K562 (cell line): ENCODE data around the gene TXN2. TPM values are rescaled to one million over a fixed set of nuclear protein-coding genes. Genes with fewer than 3 reads are reported as not detected.

Source experiments
- ATF6 ChIP-seq: sonication (generic); formaldehyde crosslinking; IDR thresholded peaks from 2 replicates; pipeline ENCODE4 v1.4.0; 2020; ENCODE audit warnings: mild to moderate bottlenecking, missing genetic modification reagents
- BHLHE40 ChIP-seq: IDR thresholded peaks from 2 replicates; pipeline ENCODE4 v1.6.1; 2011; ENCODE audit warnings: low read length, improper control_type of control experiment
- CCNT2 ChIP-seq: IDR thresholded peaks from 2 replicates; pipeline ENCODE4 v1.6.1; 2011; ENCODE audit warnings: borderline replicate concordance, low read depth, mild to moderate bottlenecking, moderate library complexity, mixed read lengths, low read length; ENCODE audit not compliant: insufficient read length; ENCODE audit errors: extremely low read depth
- DACH1 ChIP-seq: fragments of 450-650 bp; IDR thresholded peaks from 2 replicates; pipeline ENCODE4 v1.6.1; 2018; ENCODE audit not compliant: partially characterized antibody
- GTF2A2 ChIP-seq: IDR thresholded peaks from 2 replicates; pipeline ENCODE4 v1.6.1; 2016; ENCODE audit warnings: mild to moderate bottlenecking, missing genetic modification characterization, missing compliant biosample characterization
- KAT7 ChIP-seq: sonication (generic); formaldehyde crosslinking; IDR thresholded peaks from 2 replicates; pipeline ENCODE4 v1.8.0; 2022; ENCODE audit warnings: missing genetic modification reagents, mild to moderate bottlenecking, borderline replicate concordance
- MYC ChIP-seq, 2 experiments: fragments of 250-450 bp in 1 of 2; sonication (Bioruptor Pico) in 1 of 2; IDR thresholded peaks; 2 replicates each; pipeline versions ENCODE4 v1.5.1 to v1.6.1; 2012 to 2021; ENCODE audit warnings: low read depth in 2 of 2, borderline replicate concordance in 1 of 2, improper control_type of control experiment in 1 of 2, low read length in 1 of 2, mild to moderate bottlenecking in 1 of 2, moderate library complexity in 1 of 2
- NR2C2 ChIP-seq, 2 experiments: fragments of 200-800 bp in 1 of 2; sonication (Bioruptor generic) in 1 of 2; sonication (generic) in 1 of 2; formaldehyde crosslinking in 1 of 2; IDR thresholded peaks; 2 replicates each; pipeline versions ENCODE4 v1.6.1 to v1.8.0; 2016 to 2022; ENCODE audit warnings: mild to moderate bottlenecking in 1 of 2, missing compliant biosample characterization in 1 of 2, missing genetic modification characterization in 1 of 2, missing genetic modification reagents in 1 of 2
- POLR2G ChIP-seq: fragments of 200-400 bp; formaldehyde crosslinking; IDR thresholded peaks from 2 replicates; pipeline ENCODE4 v1.6.1; 2017; ENCODE audit warnings: low read depth, mild to moderate bottlenecking, antibody characterized with exemption, low read length, moderate library complexity
- RBM34 ChIP-seq: fragments of 200-400 bp; formaldehyde crosslinking; IDR thresholded peaks from 2 replicates; pipeline ENCODE4 v1.6.1; 2018; ENCODE audit warnings: low read length, borderline replicate concordance; ENCODE audit not compliant: insufficient read depth
- SUPT5H ChIP-seq: fragments of 450-650 bp; IDR thresholded peaks from 2 replicates; pipeline ENCODE4 v1.6.1; 2016
- TCF7 ChIP-seq: sonication (generic); IDR thresholded peaks from 2 replicates; pipeline ENCODE4 v1.6.1; 2016; ENCODE audit warnings: antibody characterized with exemption, borderline replicate concordance
- ZNF280B ChIP-seq: fragments of 250-450 bp; sonication (Bioruptor Pico); IDR thresholded peaks from 2 replicates; pipeline ENCODE4 v1.5.1; 2021; ENCODE audit warnings: mild to moderate bottlenecking
- ZNF444 ChIP-seq: fragments of 250-450 bp; sonication (Bioruptor Pico); IDR thresholded peaks from 2 replicates; pipeline ENCODE4 v1.4.0; 2020; ENCODE audit warnings: mild to moderate bottlenecking, moderate library complexity
- ZNF551 ChIP-seq: fragments of 250-450 bp; sonication (Bioruptor Pico); IDR thresholded peaks from 2 replicates; pipeline ENCODE4 v1.5.0; 2021; ENCODE audit warnings: mild to moderate bottlenecking, moderate library complexity
- ZNF639 ChIP-seq, 2 experiments: fragments of 200-800 bp in 1 of 2; sonication (Bioruptor generic) in 1 of 2; sonication (generic) in 1 of 2; formaldehyde crosslinking in 1 of 2; IDR thresholded peaks in 1 of 2; conservative IDR thresholded peaks in 1 of 2; 2 replicates each; pipeline versions ENCODE4 v1.5.0 to v1.6.1; 2016 to 2020; ENCODE audit warnings: missing compliant biosample characterization in 1 of 2, missing genetic modification characterization in 1 of 2, missing genetic modification reagents in 1 of 2
- ZNF780A ChIP-seq: fragments of 250-450 bp; sonication (Bioruptor Pico); IDR thresholded peaks from 2 replicates; pipeline ENCODE4 v1.5.0; 2021; ENCODE audit warnings: mild to moderate bottlenecking
- ZNF785 ChIP-seq: fragments of 250-450 bp; sonication (Bioruptor Pico); IDR thresholded peaks from 2 replicates; pipeline ENCODE4 v1.4.0; 2020; ENCODE audit warnings: mild to moderate bottlenecking
- polyA plus RNA-seq, 8 experiments: library from polyadenylated mRNA; depleted of rRNA in 4 of 8; stranded (reverse) in 5 of 8; unstranded in 3 of 8; fragments of >200 nt; fragmentation: Nextera tagmentation in 2 of 8; fragmentation: Illumina TruSeq in 1 of 8; extraction: Ambion mirVana in 2 of 8; extraction: Trizol in 1 of 8; gene quantifications; 2 replicates each; pipeline versions ENCODE4 v1.2.1 to v1.2.3, GENCODE V29; 2011 to 2014; ENCODE audit warnings: inconsistent platforms in 1 of 8, missing spikeins in 1 of 8
- total RNA-seq, 7 experiments: library from RNA; depleted of rRNA in 6 of 7; stranded (reverse); fragments of >200 nt in 6 of 7; fragmentation: Illumina TruSeq in 2 of 7; extraction: Trizol in 2 of 7; gene quantifications; 2 replicates each; pipeline versions ENCODE4 v1.2.1 to v1.2.3, GENCODE V29; 2011 to 2021; ENCODE audit warnings: low replicate concordance in 1 of 7

The TXN2 gene
- total and polyA plus RNA-seq, 9 of the 15 experiments (the other 6 are each of a cell fraction or from before 2014, with no cell fraction given): 48.5 to 399 (median 118) TPM

- TF ChIP-seq GTF2A2 (tag) (no peak), ZNF780A (CRISPR knock-in tag) (no peak), ZNF551 (CRISPR knock-in tag) (no peak), DACH1 (peak; percentile 72), NR2C2 (CRISPR knock-in tag; IDR thresholded peaks at IDR 0.05) (no peak), NR2C2 (tag; IDR thresholded peaks at IDR 0.05) (peak; percentile 52), ZNF785 (CRISPR knock-in tag) (no peak), SUPT5H (peak; percentile 65), BHLHE40 (peak; percentile 30; the same call in 1 of the 2 replicates), MYC (IDR thresholded peaks at IDR 0.05; ENCODE audit: low read depth, low read length) (peak; percentile 68), MYC (CRISPR knock-in tag; IDR thresholded peaks at IDR 0.05; ENCODE audit: borderline replicate concordance, low read depth) (no peak), ZNF444 (CRISPR knock-in tag) (no peak), KAT7 (CRISPR knock-in tag) (peak; percentile 78; the same call in 1 of the 2 replicates), ZNF280B (CRISPR knock-in tag) (no peak), ZNF639 (CRISPR knock-in tag; conservative IDR thresholded peaks at IDR 0.05 in 1 of 2, IDR thresholded peaks at IDR 0.05 in 1 of 2) (peak in 1 of 2 experiments; percentile 56; a peak in 2 of 4 replicates), CCNT2 (peak; percentile 89), TCF7 (0 out of 2 replicates have a peak, but pooled peaks have one; percentile 33), POLR2G (peak; percentile 92), ATF6 (CRISPR knock-in tag) (0 out of 2 replicates have a peak, but pooled peaks have one; percentile 38), RBM34 (0 out of 2 replicates have a peak, but pooled peaks have one; percentile 52)
Measured at GRCh38 chr22:36454916-36455570, 26.4 kb downstream of the TXN2 start (continued).
